WTC11 (cell line): ENCODE data around the gene SLC22A7. TPM values are rescaled to one million over a fixed set of nuclear protein-coding genes. Genes with fewer than 3 reads are reported as not detected.
A peak's percentile ranks its signal among the peaks of the same experiment; 100 is the strongest.

Experiments
- ATAC-seq: fragments of 200-7000 bp; cut with Tn5 transposase; 2 replicates; pipeline ENCODE4 v1.10.0; 2021; ENCODE audit warnings: mild to moderate bottlenecking, moderate library complexity
- CTCF ChIA-PET: fragments of 300-600 bp; sonication (Branson Sonifier 250); formaldehyde crosslinking; loops from one replicate; lab custom pipeline; 2021; ENCODE audit warnings: antibody characterized with exemption; lab: Charles Lee
- POLR2A ChIA-PET: fragments of 350-600 bp; sonication (Branson Sonifier 250); formaldehyde crosslinking; loops from one replicate; lab custom pipeline; 2021; ENCODE audit warnings: antibody characterized with exemption; lab: Charles Lee
- DNase-seq: peaks from one replicate; pipeline ENCODE4 v3.0.0; 2021; ENCODE audit warnings: low spot score
- H3K27ac Mint-ChIP-seq: 2 replicates; pipeline ENCODE4 v1.8.0; 2021; ENCODE audit warnings: mixed read lengths
- H3K27me3 Mint-ChIP-seq: 2 replicates; pipeline ENCODE4 v1.8.0; 2021; ENCODE audit warnings: low read depth, mild to moderate bottlenecking, moderate library complexity, mixed read lengths
- H3K36me3 Mint-ChIP-seq: 2 replicates; pipeline ENCODE4 v1.8.0; 2021; ENCODE audit warnings: mixed read lengths
- H3K4me1 Mint-ChIP-seq: 2 replicates; pipeline ENCODE4 v1.8.0; 2022; ENCODE audit warnings: mixed read lengths
- H3K4me3 Mint-ChIP-seq: 2 replicates; pipeline ENCODE4 v1.8.0; 2021; ENCODE audit warnings: mild to moderate bottlenecking, moderate library complexity, mixed read lengths
- H3K9me3 Mint-ChIP-seq: 2 replicates; pipeline ENCODE4 v1.8.0; 2021; ENCODE audit warnings: mixed read lengths
- ARID4B ChIP-seq: sonication (generic); formaldehyde crosslinking; IDR thresholded peaks from 2 replicates; pipeline ENCODE4 v1.8.0; 2023; ENCODE audit warnings: missing genetic modification reagents, mild to moderate bottlenecking, borderline replicate concordance
- ATF6 ChIP-seq: sonication (generic); formaldehyde crosslinking; IDR thresholded peaks from 2 replicates; pipeline ENCODE4 v1.8.1; 2023; ENCODE audit warnings: mild to moderate bottlenecking, missing genetic modification reagents
- CDX4 ChIP-seq: fragments of 250-450 bp; sonication (Bioruptor Pico); IDR thresholded peaks from 2 replicates; pipeline ENCODE4 v1.9.0; 2021; ENCODE audit warnings: moderate library complexity, mild to moderate bottlenecking, inconsistent platforms, borderline replicate concordance
- CREB1 ChIP-seq: sonication (generic); formaldehyde crosslinking; IDR thresholded peaks from 2 replicates; pipeline ENCODE4 v1.8.0; 2023; ENCODE audit warnings: mild to moderate bottlenecking, missing genetic modification reagents
- HMGA2 ChIP-seq: fragments of 250-450 bp; sonication (Bioruptor Pico); IDR thresholded peaks from 2 replicates; pipeline ENCODE4 v1.4.0; 2021; ENCODE audit warnings: mild to moderate bottlenecking, moderate library complexity
- JAZF1 ChIP-seq: fragments of 250-450 bp; sonication (Bioruptor Pico); IDR thresholded peaks from 2 replicates; pipeline ENCODE4 v1.9.0; 2021; ENCODE audit warnings: moderate library complexity, mild to moderate bottlenecking, inconsistent platforms
- KAT7 ChIP-seq: sonication (generic); formaldehyde crosslinking; IDR thresholded peaks from 2 replicates; pipeline ENCODE4 v1.8.1; 2023; ENCODE audit warnings: missing genetic modification reagents, mild to moderate bottlenecking, borderline replicate concordance
- MLX ChIP-seq: sonication (generic); formaldehyde crosslinking; IDR thresholded peaks from 2 replicates; pipeline ENCODE4 v1.8.1; 2023; ENCODE audit warnings: mild to moderate bottlenecking, missing genetic modification reagents, moderate library complexity
- MXD4 ChIP-seq: fragments of 250-450 bp; sonication (Bioruptor Pico); IDR thresholded peaks from 2 replicates; pipeline ENCODE4 v1.8.0; 2021; ENCODE audit warnings: mild to moderate bottlenecking, moderate library complexity, borderline replicate concordance
- NFE2L1 ChIP-seq: sonication (generic); formaldehyde crosslinking; IDR thresholded peaks from 2 replicates; pipeline ENCODE4 v1.8.1; 2023; ENCODE audit warnings: missing genetic modification reagents
- RORB ChIP-seq: fragments of 250-450 bp; sonication (Bioruptor Pico); IDR thresholded peaks from 2 replicates; pipeline ENCODE4 v1.9.0; 2021; ENCODE audit warnings: mild to moderate bottlenecking
- SMAD4 ChIP-seq: sonication (generic); formaldehyde crosslinking; IDR thresholded peaks from 2 replicates; pipeline ENCODE4 v1.8.0; 2022; ENCODE audit warnings: mild to moderate bottlenecking, missing genetic modification reagents
- STAT6 ChIP-seq: sonication (generic); formaldehyde crosslinking; conservative IDR thresholded peaks from 2 replicates; pipeline ENCODE4 v1.8.1; 2023; ENCODE audit warnings: mild to moderate bottlenecking, low read depth, missing genetic modification reagents, moderate library complexity
- TEAD1 ChIP-seq: sonication (generic); formaldehyde crosslinking; IDR thresholded peaks from 2 replicates; pipeline ENCODE4 v1.8.0; 2022; ENCODE audit warnings: mild to moderate bottlenecking, missing genetic modification reagents
- ZBTB21 ChIP-seq: sonication (generic); formaldehyde crosslinking; IDR thresholded peaks from 2 replicates; pipeline ENCODE4 v1.8.1; 2023; ENCODE audit warnings: mild to moderate bottlenecking, missing genetic modification reagents, borderline replicate concordance
- ZNF281 ChIP-seq: sonication (generic); formaldehyde crosslinking; IDR thresholded peaks from 2 replicates; pipeline ENCODE4 v1.8.0; 2023; ENCODE audit warnings: mild to moderate bottlenecking, missing genetic modification reagents
- ZSCAN18 ChIP-seq: fragments of 250-450 bp; sonication (Bioruptor Pico); IDR thresholded peaks from 2 replicates; pipeline ENCODE4 v2.1.2; 2022; ENCODE audit warnings: mild to moderate bottlenecking, moderate library complexity
- total RNA-seq: library from RNA; stranded (reverse); gene quantifications from 3 replicates; pipeline ENCODE4 v1.2.3, GENCODE V29; 2021

Gene SLC22A7
- total RNA-seq, 1 experiment from 2014 or later: not detected

- TF ChIP-seq ARID4B (CRISPR knock-in tag): no peak
- no peak for TF ChIP-seq MXD4 (CRISPR knock-in tag)
- no peak for TF ChIP-seq ZSCAN18 (CRISPR knock-in tag)
- TF ChIP-seq ATF6 (CRISPR knock-in tag): no peak
- TF ChIP-seq SMAD4 (CRISPR knock-in tag): no peak
- TF ChIP-seq KAT7 (CRISPR knock-in tag): no peak
- no peak for TF ChIP-seq NFE2L1 (CRISPR knock-in tag)
Observed at GRCh38 chr6:43253401-43253800, 44.7 kb upstream of the SLC22A7 start (continued).

GRCh38 chr6:43254138-43254817 lies 43.8 kb upstream of the SLC22A7 start:
- no peak for ATAC-seq
- CTCF ChIA-PET: interaction anchor here (1.1 kb wide), 1 partner anchor 9 kb away, joined by 3 read pairs; no protein-coding TSS in a partner anchor

More at GRCh38 chr6:43254138-43254817, 43.8 kb upstream of the SLC22A7 start:
- no peaks in the 10 kb centered on the region for H3K9me3 Mint-ChIP-seq
- no peaks in the 10 kb centered on the region for H3K36me3 Mint-ChIP-seq
- TF ChIP-seq MLX (no peak), CDX4 (CRISPR knock-in tag) (no peak), HMGA2 (CRISPR knock-in tag) (no peak), JAZF1 (CRISPR knock-in tag) (no peak), ZNF281 (CRISPR knock-in tag) (no peak), CREB1 (no peak), ZBTB21 (CRISPR knock-in tag) (no peak), STAT6 (CRISPR knock-in tag) (no peak), RORB (CRISPR knock-in tag) (no peak), TEAD1 (CRISPR knock-in tag) (no peak)
- no peak overlapping the region for H3K4me3 Mint-ChIP-seq
- peaks cover 7% of the 10 kb centered on the region for H3K27me3 Mint-ChIP-seq
- peaks cover 26% of the 10 kb centered on the region for H3K4me1 Mint-ChIP-seq
- no peak for DNase-seq
- H3K27ac Mint-ChIP-seq: peak overlapping the region; percentile 57; the same call in 1 of the 2 replicates
- POLR2A ChIA-PET: no interaction called here
